GM10248 (cell line): ENCODE measurements around the gene SLC39A9.

ENCODE experiments used
- CTCF ChIA-PET: fragments of 300-600 bp; sonication (Branson Sonifier 250); formaldehyde crosslinking; extraction: SDS; loops from one replicate; lab custom pipeline; 2021; ENCODE audit warnings: antibody characterized with exemption; lab: Yijun Ruan, JAX
- POLR2A ChIA-PET: fragments of 350-650 bp; sonication (Branson Sonifier 250); formaldehyde crosslinking; extraction: SDS; loops from one replicate; lab custom pipeline; 2020; ENCODE audit warnings: antibody characterized with exemption; lab: Yijun Ruan, JAX
- DNase-seq: peaks from one replicate; pipeline ENCODE4 v3.0.0; 2012; ENCODE audit errors: extremely low spot score
- TF ChIP-seq, protein P1 (sequence below): IDR thresholded peaks from 2 replicates; pipeline ENCODE4 v1.5.1; 2012; ENCODE audit warnings: mild to moderate bottlenecking, low read depth; ENCODE audit errors: extremely low read depth, missing control alignments, control extremely low read depth

SLC39A9 gene

DNA sequence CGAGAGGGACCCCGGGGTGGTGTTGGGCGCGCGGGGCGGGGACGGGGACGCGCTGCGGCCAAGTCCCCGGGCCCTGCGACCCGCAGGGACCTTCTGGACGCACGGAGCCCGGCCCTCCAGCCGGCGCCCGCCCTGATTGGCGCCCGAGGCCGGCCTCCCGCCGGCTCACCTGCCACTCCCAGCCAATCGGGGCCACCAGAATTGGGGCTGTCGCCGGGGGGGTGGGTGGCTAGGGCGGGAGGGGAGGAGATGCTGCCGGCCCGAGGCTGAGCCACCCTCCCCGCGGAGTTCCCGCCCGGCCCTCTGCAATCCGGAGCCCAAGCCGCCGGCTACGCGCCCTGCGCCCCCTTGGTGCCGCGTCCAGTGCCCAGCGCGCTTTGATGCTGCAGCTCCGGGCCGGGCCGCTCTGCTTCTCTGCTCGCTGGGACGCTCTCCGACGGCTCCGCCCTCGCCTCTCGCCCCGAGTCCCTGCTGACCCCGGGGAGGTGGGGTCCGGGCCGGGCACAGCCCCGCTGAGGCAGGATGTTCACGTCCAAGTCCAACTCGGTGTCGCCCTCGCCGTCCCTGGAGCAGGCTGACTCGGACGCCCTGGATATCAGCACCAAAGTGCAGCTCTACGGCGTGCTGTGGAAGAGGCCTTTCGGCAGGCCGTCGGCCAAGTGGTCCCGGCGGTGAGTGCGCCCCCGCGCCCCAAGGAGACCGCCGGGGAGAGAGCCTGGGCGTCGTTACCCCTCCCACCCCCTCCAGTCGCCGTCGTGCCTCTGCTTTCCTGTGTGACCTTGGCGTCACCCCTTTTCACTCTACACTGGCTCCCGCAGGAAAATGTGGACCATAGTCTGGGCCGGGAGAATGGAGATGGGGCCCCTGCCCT lies 86.2 kb downstream of the SLC39A9 start, which contains the start of gene PLEKHD1:
PLEKHD1 (plus strand) TSS at position 285 of the 871 bp plus-strand sequence; CDS start at position 523, 238 bp downstream.
- POLR2A ChIA-PET = no interaction called here
- CTCF ChIA-PET = interaction anchor here (1.1 kb wide), 1 partner anchor 10 kb away, joined by 3 read pairs; no protein-coding TSS in a partner anchor
- TF ChIP-seq, protein P1, sequence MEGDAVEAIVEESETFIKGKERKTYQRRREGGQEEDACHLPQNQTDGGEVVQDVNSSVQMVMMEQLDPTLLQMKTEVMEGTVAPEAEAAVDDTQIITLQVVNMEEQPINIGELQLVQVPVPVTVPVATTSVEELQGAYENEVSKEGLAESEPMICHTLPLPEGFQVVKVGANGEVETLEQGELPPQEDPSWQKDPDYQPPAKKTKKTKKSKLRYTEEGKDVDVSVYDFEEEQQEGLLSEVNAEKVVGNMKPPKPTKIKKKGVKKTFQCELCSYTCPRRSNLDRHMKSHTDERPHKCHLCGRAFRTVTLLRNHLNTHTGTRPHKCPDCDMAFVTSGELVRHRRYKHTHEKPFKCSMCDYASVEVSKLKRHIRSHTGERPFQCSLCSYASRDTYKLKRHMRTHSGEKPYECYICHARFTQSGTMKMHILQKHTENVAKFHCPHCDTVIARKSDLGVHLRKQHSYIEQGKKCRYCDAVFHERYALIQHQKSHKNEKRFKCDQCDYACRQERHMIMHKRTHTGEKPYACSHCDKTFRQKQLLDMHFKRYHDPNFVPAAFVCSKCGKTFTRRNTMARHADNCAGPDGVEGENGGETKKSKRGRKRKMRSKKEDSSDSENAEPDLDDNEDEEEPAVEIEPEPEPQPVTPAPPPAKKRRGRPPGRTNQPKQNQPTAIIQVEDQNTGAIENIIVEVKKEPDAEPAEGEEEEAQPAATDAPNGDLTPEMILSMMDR = no peak
- no peak for DNase-seq

DNA sequence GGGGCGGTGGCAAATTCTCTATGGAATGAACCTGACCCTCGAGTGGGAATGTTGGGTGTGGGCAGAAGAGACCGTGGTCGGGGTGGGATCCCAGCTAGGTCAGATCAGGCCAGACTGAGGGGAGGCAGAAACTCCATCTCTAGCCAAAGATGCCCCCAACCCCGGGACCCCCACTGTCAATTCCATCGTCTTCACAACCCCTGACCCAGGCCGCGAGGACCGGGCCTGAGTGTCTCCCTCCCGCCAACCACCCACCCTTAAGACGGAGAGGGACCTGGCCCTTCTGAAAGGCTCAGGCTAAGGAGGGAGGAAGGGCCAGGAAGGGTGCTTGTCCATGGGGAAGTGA lies 86.8 kb downstream of the SLC39A9 start:
- TF ChIP-seq, protein P1 = no peak
- CTCF ChIA-PET = interaction anchor here (1.0 to 4.1 kb wide), 3 partner anchors 10 to 51 kb away, joined by 3 to 17 read pairs (median 15); no protein-coding TSS in a partner anchor
- no peak for DNase-seq
- POLR2A ChIA-PET = no interaction called here

DNA sequence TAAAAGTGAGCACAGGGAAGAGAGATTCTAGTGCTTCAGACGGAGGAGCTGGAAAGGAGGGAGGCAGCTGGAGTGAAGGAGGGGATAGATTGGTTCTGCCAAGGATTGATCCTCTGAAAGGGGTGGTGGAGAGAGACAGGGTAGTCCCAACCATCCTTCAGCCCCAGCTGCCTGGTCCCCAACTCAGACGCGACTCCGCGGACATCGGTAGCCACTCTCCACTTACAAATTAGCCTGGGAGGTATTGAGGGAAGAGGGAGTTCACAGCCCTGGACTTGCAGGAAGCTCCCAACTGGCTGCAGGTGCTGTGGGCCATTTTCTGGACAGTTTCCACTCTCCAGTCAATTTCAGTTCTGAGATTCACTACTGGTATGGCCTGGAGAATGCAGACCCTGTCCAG lies 87.2 kb downstream of the SLC39A9 start:
- POLR2A ChIA-PET = no interaction called here
- DNase-seq = no peak
- CTCF ChIA-PET = interaction anchor here (1.0 to 4.1 kb wide), 5 partner anchors 11 to 243 kb away, joined by 3 to 17 read pairs (median 9); no protein-coding TSS in a partner anchor
- TF ChIP-seq, protein P1 = no peak

DNA sequence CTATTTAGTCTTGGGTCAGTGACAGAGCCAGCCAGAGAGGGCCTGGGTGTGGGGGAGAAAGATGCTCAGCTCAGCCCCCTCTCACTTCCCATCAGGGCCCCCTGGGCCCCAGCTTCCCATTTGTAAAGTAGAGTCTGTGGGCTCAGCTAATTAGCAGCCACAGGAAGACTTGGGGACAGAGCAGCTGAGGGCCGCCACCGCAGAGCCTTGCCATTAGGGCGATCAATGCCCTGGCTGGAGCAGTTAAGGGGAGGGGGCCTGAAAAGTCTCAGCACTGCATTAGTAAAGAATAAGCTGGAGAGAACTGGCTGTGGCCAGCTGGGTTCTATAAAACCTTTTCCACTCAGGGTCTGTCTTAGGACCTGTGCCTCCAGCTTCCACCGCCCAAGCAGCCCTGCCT lies 88.7 kb downstream of the SLC39A9 start:
- DNase-seq = no peak
- TF ChIP-seq, protein P1 = no peak
- ChIA-PET CTCF (interaction anchor here (0.7 to 4.1 kb wide), 6 partner anchors 8 to 244 kb away, joined by 3 to 17 read pairs (median 6); no protein-coding TSS in a partner anchor), POLR2A (no interaction called here)

- no peak for DNase-seq
- POLR2A ChIA-PET = no interaction called here
- TF ChIP-seq, protein P1 = no peak
- CTCF ChIA-PET = interaction anchor here (0.7 to 4.1 kb wide), 5 partner anchors 8 to 245 kb away, joined by 3 to 17 read pairs (median 9); no protein-coding TSS in a partner anchor
Measured at GRCh38 chr14:69487771-69488170, 89.3 kb downstream of the SLC39A9 start.

- TF ChIP-seq, protein P1 = no peak
- ChIA-PET POLR2A (no interaction called here), CTCF (interaction anchor here (1.2 to 4.1 kb wide), 4 partner anchors 11 to 248 kb away, joined by 3 to 17 read pairs (median 5); no protein-coding TSS in a partner anchor)
- DNase-seq = no peak
Measured at GRCh38 chr14:69489495-69489894, 91.0 kb downstream of the SLC39A9 start.
